CD8-positive, alpha-beta memory T cell (primary cell): ENCODE data around the gene SLIT3. TPM values are rescaled to one million over a fixed set of nuclear protein-coding genes. Genes with fewer than 3 reads are reported as not detected.

Source experiments
- CTCF ChIA-PET: fragments of 350-600 bp; sonication (Branson Sonifier 250); formaldehyde crosslinking; loops from one replicate; lab custom pipeline; 2021; ENCODE audit warnings: antibody characterized with exemption; lab: Charles Lee
- POLR2A ChIA-PET: fragments of 350-600 bp; sonication (Branson Sonifier 250); formaldehyde crosslinking; loops from one replicate; lab custom pipeline; 2021; ENCODE audit warnings: antibody characterized with exemption; lab: Charles Lee
- DNase-seq, 5 donors: peaks; one replicate each; pipeline versions ENCODE4 v3.0.0 to v3.0.0-alpha.2; 2020 to 2022; ENCODE audit warnings: mixed read lengths in 1 of 5
- H3K27ac ChIP-seq: one replicate; pipeline ENCODE4 v1.7.0; 2013; ENCODE audit warnings: low read depth, mild to moderate bottlenecking, low read length, moderate library complexity
- H3K27me3 ChIP-seq: 2 replicates; pipeline ENCODE4 v1.7.0; 2013; ENCODE audit warnings: low read length, mild to moderate bottlenecking; ENCODE audit not compliant: insufficient read depth, poor library complexity, severe bottlenecking
- H3K36me3 ChIP-seq: 2 replicates; pipeline ENCODE4 v1.7.0; 2013; ENCODE audit warnings: mild to moderate bottlenecking, low read length, moderate library complexity; ENCODE audit not compliant: insufficient read depth
- H3K4me1 ChIP-seq: 2 replicates; pipeline ENCODE4 v1.7.0; 2013; ENCODE audit warnings: mild to moderate bottlenecking, low read length, moderate library complexity; ENCODE audit not compliant: insufficient read depth
- H3K4me3 ChIP-seq: 2 replicates; pipeline ENCODE4 v1.7.0; 2013; ENCODE audit warnings: mild to moderate bottlenecking, low read length
- H3K9me3 ChIP-seq: 2 replicates; pipeline ENCODE4 v1.7.0; 2013; ENCODE audit warnings: mild to moderate bottlenecking, low read length
- H3K27ac Mint-ChIP-seq, 8 donors: one replicate each; pipeline ENCODE4 v1.8.0; 2020 to 2021; ENCODE audit warnings: mixed read lengths in 8 of 8, mild to moderate bottlenecking in 6 of 8, inconsistent platforms in 3 of 8, moderate library complexity in 3 of 8
- H3K27me3 Mint-ChIP-seq, 2 donors: one replicate each; pipeline ENCODE4 v1.8.0; 2020 to 2021; ENCODE audit warnings: mixed read lengths in 2 of 2, mild to moderate bottlenecking in 1 of 2, moderate library complexity in 1 of 2
- H3K36me3 Mint-ChIP-seq, 3 donors: one replicate each; pipeline ENCODE4 v1.8.0; 2020 to 2021; ENCODE audit warnings: mixed read lengths in 3 of 3, inconsistent platforms in 1 of 3, mild to moderate bottlenecking in 1 of 3
- H3K4me1 Mint-ChIP-seq, 3 donors: one replicate each; pipeline ENCODE4 v1.8.0; 2020 to 2021; ENCODE audit warnings: mixed read lengths in 3 of 3, inconsistent platforms in 1 of 3, mild to moderate bottlenecking in 1 of 3
- H3K4me3 Mint-ChIP-seq, 7 donors: one replicate each; pipeline ENCODE4 v1.8.0; 2020 to 2021; ENCODE audit warnings: mixed read lengths in 7 of 7, mild to moderate bottlenecking in 6 of 7, moderate library complexity in 4 of 7, inconsistent platforms in 2 of 7
- H3K9me3 Mint-ChIP-seq, 5 donors: one replicate each; pipeline ENCODE4 v1.8.0; 2020 to 2022; ENCODE audit warnings: mixed read lengths in 5 of 5, mild to moderate bottlenecking in 3 of 5, moderate library complexity in 2 of 5, inconsistent platforms in 1 of 5
- polyA plus RNA-seq: library from polyadenylated mRNA; unstranded; fragments of 300-500 nt; fragmentation: Illumina TruSeq; gene quantifications from one replicate; pipeline ENCODE4 v1.2.3, GENCODE V29; 2021
- total RNA-seq, 2 experiments: library from RNA; stranded (reverse); gene quantifications; one replicate each; pipeline ENCODE4 v1.2.3, GENCODE V29; 2021

SLIT3 gene
- total and polyA plus RNA-seq, 3 experiments from 2014 or later, result 0.49 to 0.72 TPM; not detected in 1

DNA sequence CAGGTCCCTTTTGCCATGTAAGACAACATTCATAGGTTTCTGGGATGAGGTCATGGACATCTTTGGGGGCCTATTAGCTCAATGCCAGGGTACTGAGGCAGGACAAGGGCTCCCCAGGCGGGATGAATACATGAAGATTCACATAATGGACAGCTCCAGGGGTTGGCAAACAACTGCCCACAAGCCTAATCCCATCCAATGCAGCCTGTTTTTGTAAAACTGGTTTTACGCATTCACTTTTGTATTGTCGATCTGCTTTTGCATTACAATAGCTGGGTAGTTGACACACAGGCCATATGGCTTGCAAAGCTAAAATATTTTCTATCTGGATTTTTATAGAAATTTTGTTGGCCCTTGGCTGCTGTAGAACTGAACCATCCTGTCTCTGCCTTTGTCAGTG, 473.3 kb downstream of the SLIT3 start:
- Histone ChIP-seq H3K4me1 (no peaks in the 10 kb centered on the region), H3K27ac (no peak overlapping the region), H3K9me3 (no peaks in the 10 kb centered on the region), H3K36me3 (no peaks in the 10 kb centered on the region), H3K27me3 (no peaks in the 10 kb centered on the region), H3K4me3 (no peak overlapping the region)
- H3K4me1 Mint-ChIP-seq, result no peaks in the 10 kb centered on the region
- H3K27me3 Mint-ChIP-seq, result no peaks in the 10 kb centered on the region
- no peak overlapping the region for H3K4me3 Mint-ChIP-seq
- no peak overlapping the region for H3K27ac Mint-ChIP-seq
- H3K36me3 Mint-ChIP-seq, result no peaks in the 10 kb centered on the region
- ChIA-PET POLR2A (no interaction called here), CTCF (no interaction called here)
- no peak for DNase-seq
- H3K9me3 Mint-ChIP-seq, result no peaks in the 10 kb centered on the region

DNA sequence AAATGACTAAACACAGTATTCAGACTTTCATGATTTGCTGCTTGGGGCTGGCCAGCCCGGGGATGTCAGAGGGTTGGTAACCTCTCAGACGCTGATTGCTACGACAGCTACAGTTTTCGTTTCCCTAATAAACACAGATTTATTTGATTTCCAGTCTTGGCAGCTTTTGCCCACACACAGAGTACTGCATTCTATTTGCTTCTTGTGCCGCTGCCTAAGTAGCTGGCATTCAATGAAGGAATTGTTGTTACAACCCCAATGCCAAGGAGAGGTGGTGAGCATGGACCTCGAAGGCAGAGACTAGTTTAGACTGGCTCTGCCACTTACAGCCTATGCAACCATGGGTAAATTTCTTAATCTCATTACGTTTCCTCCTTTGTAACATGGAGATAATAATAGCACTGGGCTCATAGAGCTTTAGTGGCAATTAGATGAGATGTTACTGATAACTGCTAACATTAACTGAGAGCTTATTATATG, 474.7 kb downstream of the SLIT3 start:
- H3K27ac Mint-ChIP-seq, result no peak overlapping the region
- no peaks in the 10 kb centered on the region for H3K4me1 Mint-ChIP-seq
- no peaks in the 10 kb centered on the region for H3K36me3 Mint-ChIP-seq
- no peak for DNase-seq
- H3K9me3 ChIP-seq, result no peaks in the 10 kb centered on the region
- ChIA-PET POLR2A (no interaction called here), CTCF (no interaction called here)
- no peaks in the 10 kb centered on the region for H3K36me3 ChIP-seq
- H3K4me3 Mint-ChIP-seq, result no peak overlapping the region
- no peaks in the 10 kb centered on the region for H3K27me3 ChIP-seq
- H3K4me1 ChIP-seq, result no peaks in the 10 kb centered on the region
- no peak overlapping the region for H3K27ac ChIP-seq
- no peak overlapping the region for H3K4me3 ChIP-seq
- H3K9me3 Mint-ChIP-seq, result no peaks in the 10 kb centered on the region
- no peaks in the 10 kb centered on the region for H3K27me3 Mint-ChIP-seq

DNA sequence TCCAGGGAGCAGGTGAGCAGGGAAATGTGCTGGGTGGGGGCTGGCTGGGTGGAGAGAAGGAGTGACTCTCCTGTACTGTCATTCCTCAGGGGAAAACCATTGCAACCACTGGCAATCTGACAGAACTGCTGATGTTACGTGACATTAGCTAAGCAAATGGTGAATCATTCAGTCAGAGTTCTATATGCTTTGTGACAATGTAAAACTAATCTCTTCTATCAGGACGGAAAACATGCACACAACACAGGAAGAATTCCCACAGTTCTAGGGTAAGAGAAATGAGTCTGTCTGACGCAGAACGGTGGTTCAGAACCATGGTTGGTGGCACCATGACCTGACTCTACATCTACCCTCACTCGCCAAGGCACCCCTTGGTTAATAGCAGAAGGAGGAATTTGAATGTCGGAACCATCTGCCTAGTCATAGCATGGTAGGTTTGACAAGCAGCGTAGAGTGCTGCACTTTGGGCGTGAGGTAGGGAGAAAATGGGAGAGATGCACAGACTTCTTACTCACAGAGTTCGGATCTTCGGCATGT, 478.1 kb downstream of the SLIT3 start:
- no peaks in the 10 kb centered on the region for H3K9me3 ChIP-seq
- no peaks in the 10 kb centered on the region for H3K4me1 ChIP-seq
- H3K4me1 Mint-ChIP-seq, result no peaks in the 10 kb centered on the region
- H3K36me3 Mint-ChIP-seq, result no peaks in the 10 kb centered on the region
- H3K27me3 ChIP-seq, result no peaks in the 10 kb centered on the region
- no peaks in the 10 kb centered on the region for H3K36me3 ChIP-seq
- peaks cover 0 to 3% of the 10 kb centered on the region in 2 donors for H3K27me3 Mint-ChIP-seq
- H3K27ac Mint-ChIP-seq, result peak overlapping the region in 1 of 8 donors; percentile 1
- CTCF ChIA-PET, result no interaction called here
- no peaks in the 10 kb centered on the region for H3K9me3 Mint-ChIP-seq
- POLR2A ChIA-PET, result no interaction called here
- H3K4me3 ChIP-seq, result no peak overlapping the region
- H3K27ac ChIP-seq, result no peak overlapping the region
- no peak overlapping the region for H3K4me3 Mint-ChIP-seq
- no peak for DNase-seq

DNA sequence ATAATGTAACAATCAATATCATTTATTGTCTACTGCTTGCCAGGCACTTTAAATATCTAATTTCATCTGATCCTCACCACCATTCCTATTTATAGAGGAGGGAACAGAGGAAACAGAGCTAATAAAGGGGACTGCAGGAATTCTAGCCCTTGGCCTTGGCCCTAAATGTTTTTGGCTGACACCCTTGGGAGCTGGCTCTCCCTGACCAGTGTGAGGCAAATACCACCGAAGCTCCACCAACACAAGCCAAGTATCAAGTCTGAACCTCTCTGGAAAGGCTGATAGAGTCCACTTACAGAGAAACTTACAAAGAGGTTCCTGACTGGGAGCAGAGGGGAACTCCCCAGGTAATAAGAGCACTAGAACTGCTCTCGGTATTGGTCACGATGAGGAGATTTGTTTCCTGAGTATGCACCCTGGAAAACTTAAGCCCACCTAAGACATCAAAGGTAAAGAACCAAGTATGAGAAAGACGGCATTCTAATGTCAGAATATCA, 478.6 kb downstream of the SLIT3 start:
- Histone ChIP-seq H3K36me3 (no peaks in the 10 kb centered on the region), H3K27ac (no peak overlapping the region), H3K27me3 (no peaks in the 10 kb centered on the region), H3K4me1 (no peaks in the 10 kb centered on the region), H3K9me3 (no peaks in the 10 kb centered on the region), H3K4me3 (no peak overlapping the region)
- Mint-ChIP-seq H3K27me3 (peaks cover 0 to 3% of the 10 kb centered on the region in 2 donors), H3K4me3 (no peak overlapping the region), H3K9me3 (no peaks in the 10 kb centered on the region), H3K27ac (no peak overlapping the region), H3K4me1 (no peaks in the 10 kb centered on the region), H3K36me3 (no peaks in the 10 kb centered on the region)
- ChIA-PET POLR2A (no interaction called here), CTCF (no interaction called here)
- no peak for DNase-seq

DNA sequence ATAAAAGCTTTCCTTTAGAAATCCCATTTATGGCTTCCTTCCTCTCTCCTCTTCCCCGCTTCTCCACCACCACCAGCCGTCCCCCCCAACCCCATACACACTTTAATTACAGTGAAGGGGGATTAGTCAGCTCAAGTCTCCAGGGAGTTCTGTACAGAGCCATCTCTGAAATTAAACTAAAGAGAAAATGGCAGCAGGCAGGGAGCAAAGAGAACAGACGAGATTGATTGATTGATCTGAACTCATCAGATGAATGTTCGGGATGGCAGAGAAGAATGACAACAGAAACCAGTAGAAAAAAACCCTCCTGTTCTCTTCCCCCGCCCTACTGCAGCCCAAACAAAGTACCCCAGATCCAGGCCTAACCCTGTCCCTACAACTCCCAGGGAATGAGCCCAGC, 480.1 kb downstream of the SLIT3 start:
- POLR2A ChIA-PET, result no interaction called here
- Histone ChIP-seq H3K4me3 (no peak overlapping the region), H3K27ac (no peak overlapping the region), H3K4me1 (no peaks in the 10 kb centered on the region), H3K36me3 (no peaks in the 10 kb centered on the region), H3K27me3 (no peaks in the 10 kb centered on the region), H3K9me3 (no peaks in the 10 kb centered on the region)
- Mint-ChIP-seq H3K36me3 (no peaks in the 10 kb centered on the region), H3K27me3 (peaks cover 0 to 3% of the 10 kb centered on the region in 2 donors), H3K27ac (no peak overlapping the region), H3K4me1 (no peaks in the 10 kb centered on the region), H3K4me3 (no peak overlapping the region), H3K9me3 (no peaks in the 10 kb centered on the region)
- no peak for DNase-seq
- CTCF ChIA-PET, result no interaction called here

DNA sequence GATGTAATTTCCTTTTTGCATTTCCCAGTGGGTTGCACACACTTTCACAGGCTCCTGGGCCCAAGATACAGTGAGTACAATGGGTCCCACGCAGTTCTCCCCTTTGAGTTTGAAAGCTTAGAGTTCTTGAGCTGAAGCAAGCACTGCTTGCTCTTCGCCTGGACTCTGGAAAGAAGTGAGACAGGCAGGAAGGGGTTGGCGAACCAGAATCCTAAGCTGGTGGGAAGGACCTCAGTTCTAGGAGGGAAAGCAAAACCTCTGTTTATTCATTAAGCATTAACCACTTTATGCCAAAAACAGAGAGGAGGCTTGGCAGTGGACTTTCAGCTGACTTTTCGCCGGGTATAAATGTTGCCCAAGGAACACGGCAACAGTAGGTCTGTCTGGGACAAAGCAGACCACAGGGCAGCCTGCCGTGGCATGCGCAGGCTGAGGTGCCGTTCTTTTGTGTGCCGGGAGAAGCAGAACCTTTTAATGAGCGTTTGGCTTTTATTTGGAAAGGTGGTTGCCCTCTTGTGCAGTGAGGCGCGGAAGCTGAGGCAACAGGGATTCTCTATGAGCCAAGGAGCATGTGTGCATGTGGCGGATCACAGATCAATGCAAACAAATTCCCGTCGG, 481.8 kb downstream of the SLIT3 start:
- Mint-ChIP-seq H3K27me3 (peaks cover 0 to 3% of the 10 kb centered on the region in 2 donors), H3K4me1 (no peaks in the 10 kb centered on the region), H3K9me3 (no peaks in the 10 kb centered on the region), H3K36me3 (no peaks in the 10 kb centered on the region), H3K27ac (no peak overlapping the region), H3K4me3 (no peak overlapping the region)
- Histone ChIP-seq H3K4me3 (no peak overlapping the region), H3K4me1 (no peaks in the 10 kb centered on the region), H3K36me3 (no peaks in the 10 kb centered on the region), H3K27me3 (no peaks in the 10 kb centered on the region), H3K27ac (no peak overlapping the region), H3K9me3 (no peaks in the 10 kb centered on the region)
- no peak for DNase-seq
- ChIA-PET CTCF (no interaction called here), POLR2A (no interaction called here)

DNA sequence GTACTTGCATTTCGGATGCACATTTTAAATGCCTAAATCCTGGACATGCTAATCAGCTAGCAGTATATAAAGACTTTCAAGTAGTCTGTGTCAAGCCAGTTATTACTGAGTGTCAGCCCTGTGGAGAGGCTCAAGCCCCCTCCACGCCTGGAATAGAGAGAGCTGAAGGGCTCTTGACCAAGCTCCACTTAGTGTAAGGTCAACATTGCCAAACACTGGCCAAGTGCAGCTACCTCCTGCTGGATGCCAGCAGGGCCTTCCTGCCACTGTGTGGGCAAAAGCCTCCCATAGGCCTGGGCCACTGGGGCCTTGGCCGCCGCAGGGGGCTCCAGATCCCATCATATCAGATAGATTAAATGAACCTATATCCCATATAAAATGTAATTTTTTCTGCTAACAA, 482.4 kb downstream of the SLIT3 start:
- ChIA-PET POLR2A (no interaction called here), CTCF (no interaction called here)
- Histone ChIP-seq H3K36me3 (no peaks in the 10 kb centered on the region), H3K27ac (no peak overlapping the region), H3K4me3 (no peak overlapping the region), H3K4me1 (no peaks in the 10 kb centered on the region), H3K27me3 (no peaks in the 10 kb centered on the region), H3K9me3 (no peaks in the 10 kb centered on the region)
- Mint-ChIP-seq H3K27me3 (peaks cover 0 to 3% of the 10 kb centered on the region in 2 donors), H3K36me3 (no peaks in the 10 kb centered on the region), H3K4me3 (no peak overlapping the region), H3K4me1 (no peaks in the 10 kb centered on the region), H3K9me3 (no peaks in the 10 kb centered on the region), H3K27ac (no peak overlapping the region)
- no peak for DNase-seq

DNA sequence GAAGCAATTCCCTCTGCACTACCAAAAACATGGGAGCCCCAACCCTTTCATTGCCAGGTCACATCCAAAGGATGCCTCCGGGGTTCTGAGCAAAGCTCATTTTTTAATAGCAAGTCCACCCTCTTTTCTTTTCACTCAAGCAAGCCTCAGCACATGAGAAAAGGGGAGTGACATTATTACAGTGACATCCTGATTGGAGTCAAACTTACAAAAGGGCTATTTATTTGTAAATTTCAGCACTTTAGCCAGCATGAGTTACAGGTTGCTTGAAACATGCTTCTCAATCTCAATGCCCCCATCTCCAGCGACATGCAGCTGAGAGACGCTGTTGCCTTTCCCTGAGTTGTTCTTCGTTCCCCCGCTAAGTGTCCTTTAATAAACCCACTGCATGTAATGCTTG, 483.3 kb downstream of the SLIT3 start:
- no peaks in the 10 kb centered on the region for H3K4me1 ChIP-seq
- Mint-ChIP-seq H3K27me3 (peaks cover 0 to 3% of the 10 kb centered on the region in 2 donors), H3K9me3 (no peaks in the 10 kb centered on the region), H3K36me3 (no peaks in the 10 kb centered on the region), H3K4me3 (no peak overlapping the region), H3K4me1 (no peaks in the 10 kb centered on the region), H3K27ac (no peak overlapping the region)
- H3K27me3 ChIP-seq, result no peaks in the 10 kb centered on the region
- H3K27ac ChIP-seq, result no peak overlapping the region
- H3K4me3 ChIP-seq, result no peak overlapping the region
- H3K9me3 ChIP-seq, result no peaks in the 10 kb centered on the region
- ChIA-PET CTCF (no interaction called here), POLR2A (no interaction called here)
- no peak for DNase-seq
- no peaks in the 10 kb centered on the region for H3K36me3 ChIP-seq
